Pericardium fibroblast (primary cell): ENCODE measurements around the gene CA10. TPM values are rescaled to one million over a fixed set of nuclear protein-coding genes. Genes with fewer than 3 reads are reported as not detected.

ENCODE experiments used
- total RNA-seq: library from RNA; depleted of rRNA; stranded (reverse); fragments of >200 nt; gene quantifications from 2 replicates; pipeline ENCODE4 v1.2.3, GENCODE V29; 2015

Gene CA10
- not detected in 2 replicates for total RNA-seq

GRCh38 chr17:52158450-52159042, at the start of gene CA10:
TSS of gene CA10 (minus strand) at chr17:52158714.

